AG08395 (cell line): ENCODE data around the gene SMARCA2.

Experiments used
- DNase-seq: peaks from one replicate; pipeline ENCODE4 v3.0.0; 2012; ENCODE audit warnings: mixed read lengths, low spot score

The SMARCA2 gene

DNA sequence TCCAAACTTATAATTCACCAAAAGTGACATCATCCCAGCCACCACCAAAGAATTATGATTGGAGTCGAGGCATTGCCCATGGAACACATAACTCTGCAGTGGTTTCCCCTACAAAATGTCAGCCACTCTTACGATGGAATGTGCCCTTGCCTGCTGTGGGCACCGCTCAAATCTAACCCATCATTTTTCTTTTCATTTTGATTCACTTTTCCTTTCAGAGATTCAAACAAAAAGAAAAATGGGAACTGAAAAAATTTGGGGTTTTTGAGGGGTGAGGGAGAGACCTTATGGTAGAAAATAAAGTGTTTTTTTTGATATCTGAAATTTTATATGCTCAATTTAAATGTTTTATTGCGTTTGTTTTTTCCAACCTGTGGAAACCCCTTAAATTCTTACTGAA lies 28.1 kb downstream of the SMARCA2 start:
- DNase-seq, result no peak

GRCh38 chr9:2043881-2044462 lies 28.8 kb downstream of the SMARCA2 start:
- DNase-seq, result no peak

DNA sequence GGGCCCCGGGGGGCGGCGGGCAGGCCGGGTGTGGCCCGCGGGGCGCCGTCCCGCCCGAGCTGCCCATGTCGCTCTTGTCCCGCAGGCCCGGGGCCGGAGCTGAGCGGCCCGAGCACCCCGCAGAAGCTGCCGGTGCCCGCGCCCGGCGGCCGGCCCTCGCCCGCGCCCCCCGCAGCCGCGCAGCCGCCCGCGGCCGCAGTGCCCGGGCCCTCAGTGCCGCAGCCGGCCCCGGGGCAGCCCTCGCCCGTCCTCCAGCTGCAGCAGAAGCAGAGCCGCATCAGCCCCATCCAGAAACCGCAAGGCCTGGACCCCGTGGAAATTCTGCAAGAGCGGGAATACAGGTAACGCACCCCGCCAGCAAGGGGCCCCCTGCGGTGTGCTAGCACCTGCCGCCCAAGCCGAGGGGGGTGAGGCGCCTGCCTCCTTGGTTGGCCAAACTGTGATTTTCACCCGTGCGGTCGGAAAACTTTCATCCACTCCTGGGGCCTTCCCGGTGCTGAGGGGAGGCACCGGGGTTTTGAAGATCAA lies 32.1 kb downstream of the SMARCA2 start:
- no peak for DNase-seq

DNA sequence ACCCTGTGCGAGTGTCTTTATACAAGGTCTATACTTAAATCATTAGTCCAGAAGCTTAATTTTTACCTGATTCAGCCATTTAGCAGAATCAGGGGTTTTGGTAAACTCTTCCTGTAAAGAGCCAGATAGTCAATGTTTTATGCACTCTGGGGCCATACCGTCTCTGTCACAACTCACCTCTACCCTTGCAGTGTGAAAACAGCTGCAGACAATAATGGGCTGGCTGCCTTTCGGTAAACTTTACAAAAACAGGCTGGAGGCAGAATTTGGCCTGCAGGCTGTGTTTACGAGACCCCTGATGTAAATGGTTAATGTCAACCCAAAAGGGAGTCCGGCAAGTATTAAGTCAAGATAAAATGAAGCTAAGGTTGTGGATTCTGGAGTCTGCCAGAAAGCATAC lies 32.8 kb downstream of the SMARCA2 start:
- DNase-seq, result no peak

DNA sequence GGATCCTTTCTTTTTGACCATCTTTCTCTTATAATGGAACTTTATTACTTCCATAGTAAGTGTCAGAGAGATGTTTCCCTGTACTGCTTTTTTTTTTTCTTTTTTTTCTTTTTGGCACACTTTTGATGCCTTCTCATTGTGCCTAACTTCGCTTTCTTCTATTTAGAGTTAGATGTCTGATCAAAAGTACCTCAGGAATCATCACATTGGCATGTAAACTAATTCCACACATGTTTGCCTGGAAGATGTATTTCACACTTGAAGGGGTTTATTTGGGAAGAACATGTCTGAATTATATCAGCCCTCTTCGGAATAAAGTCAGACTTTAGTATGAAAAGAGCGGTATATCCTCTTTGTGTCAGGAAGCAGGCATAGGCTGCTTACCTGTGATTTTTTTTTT lies 35.1 kb downstream of the SMARCA2 start:
- no peak for DNase-seq

DNA sequence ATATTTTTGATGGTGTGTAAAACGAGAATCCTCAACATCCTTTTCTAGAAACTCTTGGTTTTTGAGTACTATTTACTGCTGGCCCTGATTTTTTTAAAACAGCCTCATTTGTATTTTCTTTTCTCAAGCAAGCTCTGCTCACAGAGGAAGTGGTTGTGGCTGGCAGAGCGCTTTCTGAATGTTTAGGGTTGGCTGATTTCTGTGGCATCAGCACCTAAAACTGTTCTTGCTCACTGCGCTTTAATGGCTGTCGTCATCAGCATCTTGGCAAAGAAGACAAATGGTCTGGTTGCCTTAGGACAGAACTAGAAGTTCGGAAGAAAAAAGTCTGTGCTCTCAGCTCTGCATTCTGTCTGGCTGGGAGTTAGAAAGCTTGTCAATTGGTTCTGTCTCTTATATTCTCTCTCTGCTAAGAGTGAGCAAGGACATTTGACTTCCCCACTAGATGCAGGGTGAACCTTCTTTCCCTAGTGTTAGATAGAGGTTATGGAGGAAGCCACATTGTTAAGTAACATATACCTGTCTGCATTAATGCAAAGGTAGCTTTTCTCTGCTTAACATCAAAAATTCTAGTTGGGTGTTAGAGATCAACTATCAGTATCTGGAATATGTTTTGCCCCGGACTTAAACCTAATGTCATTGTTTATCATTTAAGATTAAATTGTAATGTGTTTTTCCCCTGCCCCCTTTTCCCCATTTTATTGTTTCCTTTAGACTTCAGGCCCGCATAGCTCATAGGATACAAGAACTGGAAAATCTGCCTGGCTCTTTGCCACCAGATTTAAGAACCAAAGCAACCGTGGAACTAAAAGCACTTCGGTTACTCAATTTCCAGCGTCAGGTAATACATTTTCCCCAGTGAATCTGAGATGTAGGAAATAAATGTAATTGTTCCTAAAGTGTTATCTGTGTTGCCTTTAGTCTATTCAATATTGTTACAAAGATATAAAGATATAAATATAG lies 39.0 kb downstream of the SMARCA2 start:
- DNase-seq, result peak; percentile 35

DNA sequence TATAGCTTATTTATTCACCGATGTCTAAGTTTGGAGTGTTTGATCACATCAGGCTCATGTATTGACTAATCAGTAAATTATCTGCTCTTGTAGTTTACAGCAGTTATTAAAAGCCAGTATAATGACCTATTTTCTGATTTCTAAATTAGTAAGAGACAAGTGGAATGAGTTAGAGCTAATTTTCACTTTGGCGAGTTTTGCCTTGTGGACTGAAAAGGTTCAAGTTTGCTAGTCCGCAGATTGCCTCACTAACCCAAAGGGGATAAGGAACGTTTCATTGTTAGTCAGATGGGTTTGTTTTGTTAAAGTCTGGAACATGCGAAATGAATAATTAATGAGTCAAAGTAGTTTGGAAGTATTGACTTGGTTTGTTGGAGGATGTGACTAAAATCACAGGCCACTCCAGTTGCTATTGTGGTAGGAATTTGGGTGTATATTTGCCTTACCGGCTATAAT lies 40.1 kb downstream of the SMARCA2 start:
- DNase-seq, result peak; percentile 40

- DNase-seq, result no peak
Measured at GRCh38 chr9:2059274-2059929, 44.3 kb downstream of the SMARCA2 start.

- no peak for DNase-seq
Measured at GRCh38 chr9:2060424-2060823, 45.3 kb downstream of the SMARCA2 start.

GRCh38 chr9:2065704-2066103 lies 50.6 kb downstream of the SMARCA2 start:
- no peak for DNase-seq

GRCh38 chr9:2066312-2067273 lies 51.4 kb downstream of the SMARCA2 start:
- peak; percentile 67 for DNase-seq

- DNase-seq, result no peak
Measured at GRCh38 chr9:2072752-2073405, 57.7 kb downstream of the SMARCA2 start.

DNA sequence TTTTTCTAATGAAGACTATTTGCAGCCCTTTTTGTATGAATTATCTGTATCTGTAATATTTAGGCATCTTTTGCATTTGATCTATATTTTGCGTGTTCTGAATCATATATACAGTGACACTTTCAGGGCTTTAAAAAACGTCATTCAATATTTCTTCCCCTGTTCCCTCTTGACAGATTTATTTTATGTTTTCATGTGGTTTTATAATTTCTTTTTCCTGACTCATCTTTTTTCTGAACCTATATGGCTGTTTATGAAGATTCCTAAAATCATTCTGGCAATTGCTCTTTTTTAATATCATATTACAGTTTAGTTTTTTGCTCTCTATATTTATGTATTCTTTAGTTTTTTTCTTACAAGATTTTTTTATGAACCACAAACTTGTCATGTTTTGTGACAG lies 67.6 kb downstream of the SMARCA2 start:
- DNase-seq, result no peak

GRCh38 chr9:2083479-2083878 lies 68.3 kb downstream of the SMARCA2 start:
- DNase-seq, result peak; percentile 17

DNA sequence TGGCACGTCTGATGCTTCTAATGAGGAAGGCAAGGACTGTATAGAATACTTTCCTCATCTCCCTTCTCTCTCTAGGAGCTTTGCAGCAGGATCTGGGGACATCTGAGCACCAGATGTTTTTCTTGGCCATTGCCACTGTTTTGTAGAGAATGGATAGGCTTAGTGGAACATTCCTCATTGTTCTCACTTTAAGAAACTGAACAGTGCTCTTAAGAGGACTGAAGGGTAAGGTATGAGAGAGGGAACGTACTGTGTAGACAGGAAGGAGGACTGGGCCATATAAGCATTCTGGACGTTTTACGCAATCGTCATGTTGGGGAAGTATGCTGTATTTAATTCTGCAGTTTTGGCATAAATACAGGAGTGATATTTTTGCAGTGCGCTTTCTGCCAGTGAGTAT lies 70.6 kb downstream of the SMARCA2 start:
- DNase-seq, result peak; percentile 83

DNA sequence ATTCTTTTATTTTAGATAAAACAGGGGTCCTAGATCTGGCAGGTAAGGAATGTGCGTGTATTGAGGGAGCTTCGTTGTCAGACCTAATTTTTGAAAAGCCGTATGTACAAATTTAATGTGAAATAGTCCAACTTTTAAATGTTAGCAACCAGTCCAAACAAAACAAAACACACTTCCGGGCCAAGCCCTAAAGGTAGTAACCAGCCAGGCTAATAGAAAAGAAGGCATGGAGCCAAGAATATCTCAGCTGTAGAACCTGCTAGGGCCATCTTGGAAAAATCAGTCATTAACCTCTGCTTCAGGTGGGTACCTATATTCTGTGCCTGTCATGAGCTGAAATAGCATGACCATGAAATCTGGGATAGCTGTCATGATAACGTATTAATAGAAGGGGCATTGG lies 71.0 kb downstream of the SMARCA2 start:
- no peak for DNase-seq

GRCh38 chr9:2086971-2087370 lies 71.8 kb downstream of the SMARCA2 start:
- DNase-seq, result no peak

DNA sequence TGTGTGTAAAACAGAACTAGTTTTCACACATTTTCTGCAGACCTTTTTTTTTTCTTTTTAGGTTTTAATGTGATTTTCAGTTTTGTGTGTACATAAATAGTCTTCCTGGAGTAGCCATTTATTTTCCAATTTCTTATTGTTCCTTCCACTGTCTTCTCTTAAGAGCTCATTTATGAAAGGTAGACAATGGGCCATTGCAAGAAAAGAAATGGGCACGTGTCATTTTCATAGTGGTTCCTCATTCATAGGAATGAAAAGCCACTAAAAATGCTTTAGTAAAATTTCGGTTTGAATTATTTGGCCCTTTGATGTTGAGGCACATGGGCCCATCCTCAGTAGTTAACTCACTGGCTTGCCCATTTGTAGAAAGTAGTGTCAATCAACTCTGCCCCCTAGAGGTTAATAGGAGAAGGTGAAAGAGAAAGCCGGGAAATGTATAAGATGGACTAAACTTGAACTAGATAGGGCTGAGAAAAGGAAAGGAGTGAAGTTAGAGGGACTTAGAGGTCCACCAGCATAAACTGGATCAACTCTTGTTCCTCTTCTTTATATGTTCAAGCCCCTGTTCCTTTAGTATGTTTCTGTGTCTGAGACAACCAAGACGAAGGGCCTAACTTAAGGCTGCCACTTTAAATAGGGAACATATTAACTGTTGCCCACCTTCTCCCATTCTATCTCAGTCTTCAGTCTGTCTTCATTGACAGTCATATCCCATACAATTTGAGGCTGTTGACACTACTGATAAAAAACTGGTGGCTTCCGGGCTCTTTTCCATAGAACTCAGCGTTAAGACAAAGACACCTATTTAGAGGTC lies 72.6 kb downstream of the SMARCA2 start:
- DNase-seq, result peak; percentile 41

DNA sequence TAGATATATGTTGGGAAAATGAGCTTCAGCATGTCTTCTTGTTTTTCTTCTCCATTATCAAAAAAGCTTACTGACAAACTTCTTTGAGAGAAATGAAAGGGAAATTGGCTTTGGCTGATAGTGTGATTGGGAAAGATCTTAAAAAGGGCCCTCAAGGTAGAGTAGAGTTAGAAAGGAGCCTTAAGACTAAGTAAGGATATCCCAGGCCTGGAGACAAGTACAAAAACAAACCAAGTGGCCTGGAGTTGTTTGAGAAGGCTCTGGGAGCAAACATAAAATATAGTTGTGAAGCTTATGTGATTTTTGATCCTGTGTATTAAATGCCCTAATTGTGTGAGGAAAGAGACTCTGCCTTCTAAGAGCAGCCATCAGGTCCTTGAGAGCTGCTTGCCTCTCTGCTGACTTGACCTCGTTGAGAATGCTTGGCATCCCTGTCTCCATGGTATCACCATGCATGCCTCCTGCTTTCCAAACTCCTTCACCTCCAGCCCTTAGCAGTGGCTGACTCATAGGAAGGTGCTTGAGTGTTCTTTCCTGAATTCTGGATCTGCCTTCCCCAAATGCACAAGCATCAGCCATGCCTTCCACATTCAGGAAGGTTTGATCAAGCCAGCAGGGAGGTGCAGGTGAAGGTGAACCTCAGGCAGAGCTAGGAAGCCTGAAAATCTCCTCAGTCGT lies 78.9 kb downstream of the SMARCA2 start:
- DNase-seq, result peak; percentile 75
